Stimulated activated naive CD8-positive, alpha-beta T cell treated with anti-CD3 and anti-CD28 coated beads, Interleukin-15, Interleukin-2, amounts not matched to agents 100 ng/mL and 50 ng/mL, for 24 hours (primary cell): Measurements from ENCODE around the gene MAB21L3.

ENCODE experiments used
- H3K27ac Mint-ChIP-seq: one replicate; pipeline ENCODE4 v1.8.0; 2021; ENCODE audit warnings: mild to moderate bottlenecking, mixed read lengths
- H3K27me3 Mint-ChIP-seq: one replicate; pipeline ENCODE4 v1.8.0; 2021; ENCODE audit warnings: mixed read lengths
- H3K36me3 Mint-ChIP-seq: one replicate; pipeline ENCODE4 v1.8.0; 2021; ENCODE audit warnings: low read depth, mixed read lengths
- H3K4me1 Mint-ChIP-seq: one replicate; pipeline ENCODE4 v1.8.0; 2021; ENCODE audit warnings: low read depth, mixed read lengths
- H3K4me3 Mint-ChIP-seq: one replicate; pipeline ENCODE4 v1.8.0; 2021; ENCODE audit warnings: mild to moderate bottlenecking, mixed read lengths
- H3K9me3 Mint-ChIP-seq: one replicate; pipeline ENCODE4 v1.8.0; 2021; ENCODE audit warnings: mixed read lengths

The MAB21L3 gene

GRCh38 chr1:116096013-116096618 is 15.1 kb upstream of the MAB21L3 start:
- no peak overlapping the region for H3K4me3 Mint-ChIP-seq
- H3K27me3 Mint-ChIP-seq: peaks cover 23% of the 10 kb centered on the region
- no peak overlapping the region for H3K27ac Mint-ChIP-seq
- no peaks in the 10 kb centered on the region for H3K4me1 Mint-ChIP-seq
- H3K36me3 Mint-ChIP-seq: peaks cover 4% of the 10 kb centered on the region
- peaks cover 6% of the 10 kb centered on the region for H3K9me3 Mint-ChIP-seq

- peaks cover 4% of the 10 kb centered on the region for H3K36me3 Mint-ChIP-seq
- H3K27me3 Mint-ChIP-seq: peaks cover 23% of the 10 kb centered on the region
- H3K9me3 Mint-ChIP-seq: peaks cover 4% of the 10 kb centered on the region
- no peak overlapping the region for H3K4me3 Mint-ChIP-seq
- no peaks in the 10 kb centered on the region for H3K4me1 Mint-ChIP-seq
- H3K27ac Mint-ChIP-seq: no peak overlapping the region
These were observed 13.6 kb upstream of the MAB21L3 start for GRCh38 chr1:116097626-116098025.

- H3K27me3 Mint-ChIP-seq: peaks cover 10% of the 10 kb centered on the region
- no peaks in the 10 kb centered on the region for H3K4me1 Mint-ChIP-seq
- peaks cover 4% of the 10 kb centered on the region for H3K36me3 Mint-ChIP-seq
- H3K9me3 Mint-ChIP-seq: peaks cover 4% of the 10 kb centered on the region
- H3K27ac Mint-ChIP-seq: no peak overlapping the region
- H3K4me3 Mint-ChIP-seq: no peak overlapping the region
These were observed 11.8 kb upstream of the MAB21L3 start for GRCh38 chr1:116099379-116099778.

DNA sequence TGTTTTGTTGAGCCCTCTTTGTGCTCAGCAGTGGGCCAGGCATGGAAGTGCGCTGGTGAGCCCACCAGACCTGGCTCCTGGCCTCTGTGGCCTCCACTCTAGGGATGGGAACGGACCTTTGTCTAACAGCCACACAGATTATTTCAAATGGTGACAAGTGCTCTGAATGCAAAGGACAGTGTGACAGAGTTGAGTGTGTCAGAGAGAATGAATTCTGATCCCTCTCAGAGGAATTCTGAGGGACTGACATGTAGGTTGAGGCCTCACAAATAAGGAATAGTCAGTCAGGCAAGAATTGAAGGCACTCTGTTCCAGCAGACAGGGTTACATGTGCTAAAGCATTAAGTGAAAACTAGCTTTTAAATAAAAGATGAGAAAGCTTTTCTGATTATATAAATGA is 11.3 kb upstream of the MAB21L3 start:
- H3K4me3 Mint-ChIP-seq: no peak overlapping the region
- no peaks in the 10 kb centered on the region for H3K4me1 Mint-ChIP-seq
- H3K9me3 Mint-ChIP-seq: peaks cover 4% of the 10 kb centered on the region
- no peak overlapping the region for H3K27ac Mint-ChIP-seq
- H3K36me3 Mint-ChIP-seq: peaks cover 4% of the 10 kb centered on the region
- H3K27me3 Mint-ChIP-seq: peaks cover 8% of the 10 kb centered on the region

DNA sequence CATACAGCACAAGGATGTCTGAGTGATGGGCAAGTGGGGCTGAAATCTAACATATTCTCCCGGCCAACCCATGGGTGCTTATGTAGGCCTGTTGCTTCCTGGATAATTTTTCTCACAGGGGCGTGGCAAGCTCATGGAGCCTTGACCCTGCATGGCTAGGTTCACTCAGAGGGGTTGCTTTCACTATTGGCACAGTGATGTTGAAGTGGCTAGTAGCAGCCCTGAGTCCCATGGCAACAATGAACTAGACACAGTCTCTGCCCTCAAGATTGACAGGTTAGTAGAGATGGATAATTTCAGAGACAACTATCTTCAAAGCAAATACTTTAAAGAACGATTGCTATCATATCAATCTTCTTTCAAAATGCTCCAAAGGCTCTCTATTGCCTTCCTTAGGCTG is 6.5 kb upstream of the MAB21L3 start:
- Mint-ChIP-seq H3K4me1 (no peaks in the 10 kb centered on the region), H3K36me3 (no peaks in the 10 kb centered on the region), H3K27me3 (peaks cover 16% of the 10 kb centered on the region), H3K27ac (no peak overlapping the region), H3K9me3 (no peaks in the 10 kb centered on the region), H3K4me3 (no peak overlapping the region)

- H3K36me3 Mint-ChIP-seq: no peaks in the 10 kb centered on the region
- no peaks in the 10 kb centered on the region for H3K9me3 Mint-ChIP-seq
- H3K27me3 Mint-ChIP-seq: peaks cover 16% of the 10 kb centered on the region
- H3K4me1 Mint-ChIP-seq: peaks cover 3% of the 10 kb centered on the region
- H3K4me3 Mint-ChIP-seq: no peak overlapping the region
- no peak overlapping the region for H3K27ac Mint-ChIP-seq
These were observed 5.2 kb upstream of the MAB21L3 start for GRCh38 chr1:116105996-116106395.

DNA sequence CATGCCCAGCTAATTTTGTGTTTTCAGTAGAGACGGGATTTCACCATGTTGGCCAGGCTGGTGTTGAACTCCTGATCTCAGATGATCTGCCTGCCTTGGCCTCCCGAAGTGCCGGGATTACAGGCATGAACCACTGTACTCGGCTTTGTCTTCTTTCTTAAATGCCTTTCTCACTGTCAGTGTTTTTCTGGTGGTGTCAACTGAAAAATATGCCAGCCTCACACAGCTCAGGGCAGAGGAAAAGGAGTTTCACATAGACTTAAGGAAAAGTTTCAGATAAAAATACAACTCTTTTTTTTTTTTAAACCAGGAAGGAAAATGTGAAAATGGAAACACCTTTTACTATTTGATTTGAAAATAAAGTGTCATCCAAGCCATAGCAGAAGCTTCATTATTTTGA is 4.6 kb upstream of the MAB21L3 start:
- H3K27ac Mint-ChIP-seq: no peak overlapping the region
- H3K27me3 Mint-ChIP-seq: peaks cover 16% of the 10 kb centered on the region
- H3K9me3 Mint-ChIP-seq: no peaks in the 10 kb centered on the region
- peaks cover 5% of the 10 kb centered on the region for H3K4me1 Mint-ChIP-seq
- H3K4me3 Mint-ChIP-seq: no peak overlapping the region
- no peaks in the 10 kb centered on the region for H3K36me3 Mint-ChIP-seq

GRCh38 chr1:116107371-116107770 is 3.8 kb upstream of the MAB21L3 start:
- H3K4me3 Mint-ChIP-seq: no peak overlapping the region
- no peak overlapping the region for H3K27ac Mint-ChIP-seq
- H3K27me3 Mint-ChIP-seq: peaks cover 21% of the 10 kb centered on the region
- no peaks in the 10 kb centered on the region for H3K36me3 Mint-ChIP-seq
- peaks cover 5% of the 10 kb centered on the region for H3K4me1 Mint-ChIP-seq
- H3K9me3 Mint-ChIP-seq: no peaks in the 10 kb centered on the region

DNA sequence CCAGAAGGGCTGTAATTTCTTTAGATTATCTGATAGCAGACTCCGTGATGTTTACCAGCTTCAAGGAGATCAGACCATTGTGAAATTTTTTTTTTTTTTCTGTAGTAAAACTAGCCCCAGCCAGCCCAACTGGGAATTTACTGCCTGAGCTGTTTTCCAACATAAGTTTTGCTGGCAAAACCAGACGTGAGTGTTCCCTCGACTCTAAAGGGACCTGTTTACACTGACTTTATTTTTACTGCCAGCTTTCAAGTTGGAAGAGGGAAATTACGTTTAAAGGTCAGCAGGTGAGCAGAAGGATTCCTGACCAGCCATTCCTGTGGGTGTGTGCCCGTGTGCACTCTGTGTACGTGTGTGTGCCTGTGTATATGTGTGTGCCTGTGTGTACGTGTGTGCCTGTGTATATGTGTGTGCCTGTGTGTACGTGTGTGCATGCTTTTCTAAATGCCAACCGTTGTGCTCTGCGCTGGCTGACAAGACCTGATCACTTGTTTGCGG is 374 bp downstream of the MAB21L3 start:
- Mint-ChIP-seq H3K4me3 (no peak overlapping the region), H3K36me3 (no peaks in the 10 kb centered on the region), H3K9me3 (no peaks in the 10 kb centered on the region), H3K27ac (no peak overlapping the region), H3K27me3 (peaks cover 23% of the 10 kb centered on the region), H3K4me1 (peaks cover 5% of the 10 kb centered on the region)

DNA sequence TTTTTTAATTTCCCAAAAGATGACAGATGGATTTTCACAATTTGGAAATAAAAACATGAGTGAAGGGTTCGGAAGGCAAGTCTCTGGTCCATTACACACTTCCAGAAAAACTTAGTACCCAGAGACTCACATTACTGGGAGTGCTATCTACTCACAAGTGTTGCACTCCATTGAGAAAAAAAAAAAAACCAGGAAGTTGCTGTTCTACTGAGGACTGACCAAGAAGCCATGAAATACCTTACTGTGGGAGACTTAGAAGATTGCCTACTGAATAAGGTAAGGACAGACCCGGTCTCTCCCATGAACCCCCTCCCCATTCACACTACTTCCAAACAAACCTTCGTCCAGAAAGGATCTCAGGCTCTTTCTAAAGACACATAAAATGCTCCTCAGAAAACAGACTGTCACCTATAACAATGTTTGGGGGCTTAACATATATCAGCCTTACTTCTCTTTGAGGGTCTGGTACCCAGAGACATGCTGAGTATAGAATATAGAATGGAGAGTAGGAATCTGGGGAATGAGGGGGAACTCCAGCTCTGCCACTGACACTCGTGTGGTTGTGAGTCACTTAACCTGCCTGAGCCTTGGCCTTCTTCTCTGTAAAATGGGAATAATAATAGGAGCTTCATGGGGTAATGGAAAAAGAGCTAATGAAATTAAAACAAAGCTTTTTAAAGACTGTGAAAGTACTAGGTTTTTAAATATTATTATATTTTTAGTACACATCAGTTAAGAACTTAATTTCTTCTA is 1.4 kb downstream of the MAB21L3 start:
- peaks cover 5% of the 10 kb centered on the region for H3K4me1 Mint-ChIP-seq
- H3K36me3 Mint-ChIP-seq: no peaks in the 10 kb centered on the region
- H3K27ac Mint-ChIP-seq: no peak overlapping the region
- no peaks in the 10 kb centered on the region for H3K9me3 Mint-ChIP-seq
- peaks cover 21% of the 10 kb centered on the region for H3K27me3 Mint-ChIP-seq
- H3K4me3 Mint-ChIP-seq: no peak overlapping the region

- H3K4me3 Mint-ChIP-seq: no peak overlapping the region
- peaks cover 5% of the 10 kb centered on the region for H3K4me1 Mint-ChIP-seq
- no peaks in the 10 kb centered on the region for H3K36me3 Mint-ChIP-seq
- H3K9me3 Mint-ChIP-seq: no peaks in the 10 kb centered on the region
- no peak overlapping the region for H3K27ac Mint-ChIP-seq
- H3K27me3 Mint-ChIP-seq: peaks cover 14% of the 10 kb centered on the region
These were observed 2.4 kb downstream of the MAB21L3 start for GRCh38 chr1:116113615-116114014.

GRCh38 chr1:116115476-116116439 is 4.6 kb downstream of the MAB21L3 start:
- peaks cover 20% of the 10 kb centered on the region for H3K27me3 Mint-ChIP-seq
- peaks cover 5% of the 10 kb centered on the region for H3K4me1 Mint-ChIP-seq
- H3K36me3 Mint-ChIP-seq: no peaks in the 10 kb centered on the region
- H3K27ac Mint-ChIP-seq: no peak overlapping the region
- H3K4me3 Mint-ChIP-seq: no peak overlapping the region
- H3K9me3 Mint-ChIP-seq: no peaks in the 10 kb centered on the region

- Mint-ChIP-seq H3K36me3 (no peaks in the 10 kb centered on the region), H3K27me3 (peaks cover 26% of the 10 kb centered on the region), H3K27ac (no peak overlapping the region), H3K4me1 (peaks cover 4% of the 10 kb centered on the region), H3K9me3 (no peaks in the 10 kb centered on the region), H3K4me3 (no peak overlapping the region)
These were observed 7.3 kb downstream of the MAB21L3 start for GRCh38 chr1:116118471-116118870.

DNA sequence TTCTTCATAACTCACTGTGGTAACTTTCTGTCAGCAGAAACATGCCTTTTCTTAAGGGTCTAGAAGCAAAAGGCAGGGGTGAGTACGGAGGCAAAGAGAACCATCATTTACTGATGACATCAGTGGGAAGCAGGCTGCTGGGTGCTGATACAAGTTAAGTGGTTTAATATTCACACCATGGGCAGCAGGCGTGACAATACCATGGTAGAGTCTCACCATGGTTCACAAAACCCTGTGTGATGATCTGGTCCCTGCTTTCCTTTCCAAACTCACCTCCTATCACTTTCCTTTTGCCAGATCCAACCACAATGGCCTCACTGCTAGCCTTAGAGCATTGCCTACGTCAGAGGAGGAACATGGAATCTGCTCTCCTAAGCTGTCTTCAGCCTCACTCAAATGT is 8.7 kb downstream of the MAB21L3 start:
- Mint-ChIP-seq H3K36me3 (no peaks in the 10 kb centered on the region), H3K27me3 (peaks cover 31% of the 10 kb centered on the region), H3K9me3 (no peaks in the 10 kb centered on the region), H3K4me3 (no peak overlapping the region), H3K4me1 (peaks cover 4% of the 10 kb centered on the region), H3K27ac (no peak overlapping the region)
